GM21367 (cell line): ENCODE results near the gene IER5.

Experiments
- ATAC-seq: cut with Tn5 transposase; IDR thresholded peaks from one replicate; pipeline ENCODE4 v1.9.1; 2021; ENCODE audit not compliant: unreplicated experiment

IER5 gene

DNA sequence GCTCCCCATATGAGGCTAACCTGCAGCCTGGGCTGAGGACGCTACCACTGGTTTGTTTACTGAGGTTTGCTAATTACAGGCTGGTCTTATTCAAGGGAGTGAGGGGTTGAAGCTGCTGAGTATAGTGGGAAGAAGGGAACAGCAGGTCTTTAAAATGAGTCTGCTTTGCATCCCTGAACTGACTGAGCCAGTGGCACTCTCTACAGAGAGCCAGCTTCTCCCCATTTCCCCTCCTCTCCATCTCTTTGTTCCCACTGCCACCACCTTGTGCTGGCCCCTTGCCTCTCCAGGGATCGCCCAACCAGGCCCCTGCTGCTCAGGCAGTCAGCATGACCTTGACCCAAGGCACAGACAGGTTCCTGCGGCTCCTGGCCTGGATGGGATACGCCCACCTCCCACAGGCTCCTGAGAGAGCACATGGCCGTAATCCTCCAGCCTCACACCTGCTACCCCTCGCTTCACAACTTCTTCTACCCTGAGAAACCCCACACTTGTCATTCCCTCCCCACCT lies 45.0 kb downstream of the IER5 start:
- ATAC-seq = no peak

DNA sequence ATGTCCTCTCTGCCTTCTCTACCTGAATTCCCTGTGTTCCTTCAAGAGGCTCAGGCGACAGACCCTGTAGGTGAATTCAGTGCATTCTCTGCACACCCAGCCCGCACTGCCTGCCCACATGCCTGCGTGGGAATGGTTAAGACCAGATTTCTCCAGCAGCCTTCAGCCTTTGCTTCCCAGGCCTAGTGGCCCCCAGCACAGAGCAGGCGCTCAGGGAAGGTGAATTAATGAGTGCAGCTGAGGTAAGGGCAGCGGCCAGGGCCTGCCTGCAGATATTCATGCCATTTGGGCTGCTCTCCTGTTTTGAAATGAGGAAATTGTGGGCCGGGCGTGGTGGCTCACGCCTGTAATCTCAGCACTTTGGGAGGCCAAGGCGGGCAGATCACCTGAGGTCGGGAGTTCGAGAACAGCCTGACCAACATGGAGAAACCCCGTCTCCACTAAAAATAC lies 45.5 kb downstream of the IER5 start:
- ATAC-seq = no peak

DNA sequence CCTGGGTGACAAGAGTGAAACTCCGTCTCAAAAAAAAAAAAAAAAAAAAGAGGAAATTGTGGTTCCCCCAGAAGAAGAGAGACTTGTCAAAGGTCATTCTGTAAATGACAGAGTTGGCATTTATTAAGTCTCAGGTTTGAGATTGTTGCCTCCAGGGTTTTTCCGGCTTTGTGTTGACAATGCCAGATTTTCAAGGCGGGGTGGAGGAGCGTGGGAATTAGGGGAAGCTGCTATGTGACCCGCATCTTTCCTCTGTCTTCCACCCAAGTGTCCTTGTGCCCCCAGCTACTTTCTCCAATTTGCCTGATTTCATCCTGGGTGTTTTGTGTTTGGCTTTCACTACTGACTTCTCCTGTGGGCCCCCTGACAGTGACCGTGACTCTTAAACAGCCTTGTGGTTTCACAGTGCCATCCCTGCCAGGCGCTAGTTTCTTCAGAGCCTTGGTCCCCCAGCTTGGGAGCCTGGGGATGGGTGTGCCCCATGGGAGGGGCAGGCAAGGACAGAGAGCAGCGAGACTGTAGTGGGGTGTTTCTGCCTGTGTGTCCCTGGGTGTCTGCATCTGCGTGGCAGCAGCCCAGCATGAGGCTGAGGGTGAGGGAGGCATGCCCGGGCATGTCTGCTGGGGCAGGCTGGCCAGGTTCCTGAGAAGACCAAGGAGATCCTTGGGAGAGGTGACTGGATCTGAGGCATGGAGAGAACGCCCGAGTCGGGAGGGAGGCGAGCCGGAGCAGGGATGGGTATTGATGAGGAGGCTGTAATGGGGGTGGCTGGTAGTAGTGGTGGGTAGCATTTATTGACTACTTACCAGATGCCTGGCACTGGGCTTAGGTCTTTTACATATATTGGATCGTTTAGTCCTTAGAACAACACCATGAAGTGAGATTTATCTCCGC lies 46.3 kb downstream of the IER5 start:
- no peak for ATAC-seq

DNA sequence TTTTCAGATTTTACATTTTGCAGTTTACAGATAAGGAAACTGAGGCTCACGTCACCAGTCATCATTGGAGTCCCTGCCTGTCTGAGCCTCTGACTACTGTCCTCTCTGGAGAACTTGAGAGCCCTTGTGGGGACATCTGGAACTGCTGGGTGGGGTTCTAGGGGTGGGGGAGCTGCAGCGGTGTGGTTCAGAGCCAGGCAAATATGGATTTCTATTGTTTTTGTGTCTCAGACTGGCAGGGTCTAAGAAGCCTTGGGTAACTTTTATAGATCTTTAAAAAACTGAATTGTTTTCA lies 46.9 kb downstream of the IER5 start:
- ATAC-seq = no peak

DNA sequence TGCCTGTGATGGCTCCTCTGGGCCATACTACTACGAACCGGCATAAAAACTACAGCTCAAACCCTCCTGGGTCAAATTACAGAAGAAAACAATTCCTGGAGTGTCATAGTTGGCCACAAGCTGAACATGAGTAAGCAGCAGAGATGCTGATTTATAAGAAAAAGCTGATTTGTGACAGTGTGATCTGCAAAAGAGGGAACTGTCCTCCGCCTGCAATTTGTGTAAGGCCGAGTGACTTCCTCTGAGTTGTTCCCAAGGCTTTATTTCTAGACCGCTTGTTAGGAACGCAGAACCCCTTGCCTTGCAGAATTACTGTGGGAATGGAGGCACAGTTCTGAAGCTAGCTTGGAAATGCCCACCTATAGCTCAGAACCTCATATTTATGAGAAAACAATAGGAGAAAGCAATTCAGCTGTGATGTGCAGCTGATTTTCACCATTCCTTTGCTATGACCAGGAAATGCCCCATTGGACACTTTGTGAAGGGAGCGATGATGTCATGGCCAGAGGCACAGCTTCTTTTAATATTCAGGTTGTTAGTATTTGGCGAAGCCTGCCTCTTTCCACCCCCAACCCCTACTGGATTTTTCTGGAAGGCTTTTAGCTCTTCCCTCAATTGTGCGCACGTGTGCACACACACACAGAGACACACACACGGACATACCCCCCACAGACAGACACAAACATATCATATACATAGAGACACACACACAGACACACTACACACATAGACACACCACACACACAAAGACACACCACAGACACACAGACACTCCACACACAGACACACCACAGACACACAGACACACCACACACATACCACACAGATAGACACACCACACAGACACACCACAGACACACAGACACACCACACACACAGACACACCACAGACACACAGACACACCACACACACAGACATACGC lies 47.6 kb downstream of the IER5 start:
- ATAC-seq = no peak

DNA sequence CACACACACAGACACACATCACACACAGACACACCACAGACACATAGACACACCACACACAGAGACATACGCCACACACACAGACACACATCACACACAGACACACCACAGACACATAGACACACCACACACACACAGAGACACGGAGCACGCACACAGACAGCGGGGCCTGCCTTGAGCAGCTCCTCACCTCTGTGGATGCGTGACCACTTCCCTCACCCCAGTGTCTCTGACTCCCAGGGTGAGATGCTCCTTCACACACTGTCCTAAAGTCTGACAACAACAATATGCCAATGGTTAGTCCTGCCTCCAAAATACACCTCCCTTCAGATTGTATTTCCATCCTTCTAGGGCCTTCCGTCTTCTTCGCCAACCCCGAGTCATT lies 48.2 kb downstream of the IER5 start:
- ATAC-seq = no peak

DNA sequence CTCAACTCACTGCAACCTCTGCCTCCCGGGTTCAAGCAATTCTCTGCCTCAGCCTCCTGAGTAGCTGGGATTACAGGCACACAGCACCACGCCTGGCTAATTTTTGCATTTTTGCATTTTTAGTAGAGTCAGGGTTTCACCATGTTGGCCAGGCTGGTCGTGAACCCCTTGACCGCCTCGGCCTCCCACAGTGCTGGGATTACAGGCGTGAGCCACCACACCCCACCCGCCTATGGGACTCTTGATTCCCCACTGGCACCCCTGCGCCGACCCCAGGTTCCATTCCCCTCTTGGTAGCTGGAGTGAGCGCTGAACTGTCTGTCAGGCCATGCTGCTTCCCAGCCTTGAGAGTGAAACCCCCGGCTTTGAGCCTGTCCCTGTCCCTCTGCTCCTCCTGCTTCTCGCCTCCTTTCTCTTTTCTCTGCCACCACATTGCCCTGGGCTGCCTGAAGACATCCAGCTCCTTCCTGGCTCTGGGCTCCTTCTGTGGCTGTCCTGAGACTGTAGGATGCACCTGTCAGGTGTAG lies 48.8 kb downstream of the IER5 start:
- ATAC-seq = no peak

DNA sequence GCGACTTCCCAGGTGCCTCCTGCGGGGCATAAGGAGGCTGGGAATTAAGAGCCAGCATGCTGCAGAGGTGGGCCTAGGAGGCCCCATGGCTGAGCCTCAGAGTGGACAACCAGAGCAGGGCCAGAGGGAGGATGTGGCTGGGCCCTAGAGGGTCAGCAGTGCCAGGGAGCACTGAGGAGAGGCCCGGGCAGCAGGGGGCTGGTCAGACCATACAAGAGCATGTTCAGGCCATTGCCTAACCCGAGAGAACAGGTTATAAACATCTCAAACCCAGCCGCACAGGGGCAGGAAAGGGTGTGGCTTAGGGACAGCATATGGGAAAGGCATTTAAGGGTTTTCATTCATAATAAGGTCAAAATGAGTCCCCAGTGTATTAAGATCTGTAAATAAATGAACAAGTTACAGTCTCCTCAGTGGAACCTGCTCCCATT lies 51.1 kb downstream of the IER5 start:
- no peak for ATAC-seq

DNA sequence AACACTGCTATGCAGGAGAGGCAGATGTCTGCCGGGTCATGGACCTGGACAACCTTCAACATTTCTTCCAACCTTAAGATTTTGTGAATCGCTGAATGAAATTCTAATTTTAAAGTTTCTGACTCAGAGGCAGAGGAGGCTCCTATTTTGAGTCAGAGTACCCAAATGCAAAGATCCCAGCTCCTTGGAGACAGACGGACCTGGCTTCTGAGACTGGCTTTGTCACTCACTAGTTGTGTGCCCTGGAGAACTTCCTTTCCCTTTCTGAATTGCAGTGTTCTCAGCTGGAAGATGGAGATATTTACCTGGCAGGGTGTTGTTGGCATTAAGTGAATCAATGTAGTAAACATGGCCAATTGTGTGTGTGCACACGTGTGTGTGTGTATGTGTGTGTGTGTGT lies 51.9 kb downstream of the IER5 start:
- no peak for ATAC-seq

DNA sequence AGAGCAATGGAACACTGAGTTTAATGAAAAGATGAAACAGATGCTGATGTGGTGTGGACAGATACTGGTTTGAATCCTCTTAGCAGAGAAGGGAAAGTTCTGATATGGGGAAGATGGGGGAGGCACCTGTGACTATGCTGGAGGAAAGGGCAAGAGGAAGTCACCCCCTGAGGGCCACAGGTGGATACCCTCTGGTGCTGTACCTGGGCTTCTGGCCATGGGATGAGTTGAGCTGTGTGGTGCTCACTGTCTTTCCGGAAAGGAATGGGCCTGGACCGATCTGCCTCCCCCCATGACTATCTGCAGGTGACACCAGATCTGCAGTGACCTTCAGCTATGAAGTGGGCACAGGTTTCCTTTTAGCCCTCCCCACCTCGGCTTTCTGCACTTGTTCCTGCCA lies 52.4 kb downstream of the IER5 start:
- no peak for ATAC-seq

DNA sequence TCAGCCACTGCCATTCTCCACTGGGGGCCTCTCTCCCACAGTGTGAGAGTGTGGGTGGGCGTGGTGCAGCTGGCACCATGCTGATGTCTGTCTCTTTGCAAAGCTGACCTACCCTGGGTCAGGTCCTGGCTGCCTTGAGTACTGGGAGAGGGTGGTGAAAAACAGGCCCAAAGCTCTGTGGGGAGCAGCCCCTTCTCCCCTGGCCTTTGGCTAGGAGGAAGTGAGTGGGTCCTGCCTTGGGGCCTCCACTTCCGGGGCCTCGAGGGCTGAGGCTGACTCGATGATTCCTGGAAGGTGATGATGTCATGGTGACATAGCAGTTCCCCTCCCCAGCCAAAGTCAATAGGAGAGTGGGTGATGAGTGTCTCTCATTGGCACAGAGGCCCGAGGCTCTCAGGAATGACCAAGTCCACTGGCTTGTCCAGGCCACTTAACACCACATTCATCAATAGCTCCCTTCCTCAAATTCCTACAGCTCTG lies 53.0 kb downstream of the IER5 start:
- ATAC-seq = no peak
